Lower leg skin (tissue), 3 donors: ENCODE measurements around the gene C11orf24.

Experiments used
- POLR2A ChIP-seq, 2 donors: fragments of 450-650 bp; IDR thresholded peaks; one replicate each; pipeline ENCODE4 v1.6.1; 2016 to 2017; ENCODE audit warnings: antibody characterized with exemption in 2 of 2, mild to moderate bottlenecking in 1 of 2, moderate library complexity in 1 of 2
- TF ChIP-seq, protein P1 (sequence below), 3 donors: fragments of 450-650 bp; IDR thresholded peaks; one replicate each; pipeline ENCODE4 v1.5.1; 2016; ENCODE audit warnings: antibody characterized with exemption in 3 of 3, mild to moderate bottlenecking in 3 of 3, moderate library complexity in 2 of 3

- TF ChIP-seq, protein P1, sequence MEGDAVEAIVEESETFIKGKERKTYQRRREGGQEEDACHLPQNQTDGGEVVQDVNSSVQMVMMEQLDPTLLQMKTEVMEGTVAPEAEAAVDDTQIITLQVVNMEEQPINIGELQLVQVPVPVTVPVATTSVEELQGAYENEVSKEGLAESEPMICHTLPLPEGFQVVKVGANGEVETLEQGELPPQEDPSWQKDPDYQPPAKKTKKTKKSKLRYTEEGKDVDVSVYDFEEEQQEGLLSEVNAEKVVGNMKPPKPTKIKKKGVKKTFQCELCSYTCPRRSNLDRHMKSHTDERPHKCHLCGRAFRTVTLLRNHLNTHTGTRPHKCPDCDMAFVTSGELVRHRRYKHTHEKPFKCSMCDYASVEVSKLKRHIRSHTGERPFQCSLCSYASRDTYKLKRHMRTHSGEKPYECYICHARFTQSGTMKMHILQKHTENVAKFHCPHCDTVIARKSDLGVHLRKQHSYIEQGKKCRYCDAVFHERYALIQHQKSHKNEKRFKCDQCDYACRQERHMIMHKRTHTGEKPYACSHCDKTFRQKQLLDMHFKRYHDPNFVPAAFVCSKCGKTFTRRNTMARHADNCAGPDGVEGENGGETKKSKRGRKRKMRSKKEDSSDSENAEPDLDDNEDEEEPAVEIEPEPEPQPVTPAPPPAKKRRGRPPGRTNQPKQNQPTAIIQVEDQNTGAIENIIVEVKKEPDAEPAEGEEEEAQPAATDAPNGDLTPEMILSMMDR (IDR thresholded peaks at IDR 0.05), result no peak
- TF ChIP-seq POLR2A (IDR thresholded peaks at IDR 0.05), result no peak
Observed at GRCh38 chr11:68271023-68271780, 571 bp downstream of the C11orf24 start.
